Neural progenitor cell (in vitro differentiated cells): ENCODE measurements around the gene GLB1L2.

Experiments
- EZH2 ChIP-seq: fragments of 200-600 bp; sonication (generic); IDR thresholded peaks from 2 replicates; pipeline ENCODE4 v1.6.1; 2017; ENCODE audit warnings: antibody characterized with exemption, mild to moderate bottlenecking, moderate library complexity
- EZH2phosphoT487 ChIP-seq: fragments of 200-600 bp; sonication (generic); IDR thresholded peaks from 2 replicates; pipeline ENCODE4 v1.6.1; 2017; ENCODE audit warnings: antibody characterized with exemption
- TF ChIP-seq, protein P1 (sequence below): fragments of 200-600 bp; sonication (generic); IDR thresholded peaks from 2 replicates; pipeline ENCODE4 v1.5.1; 2017; ENCODE audit warnings: antibody characterized with exemption, mild to moderate bottlenecking

DNA sequence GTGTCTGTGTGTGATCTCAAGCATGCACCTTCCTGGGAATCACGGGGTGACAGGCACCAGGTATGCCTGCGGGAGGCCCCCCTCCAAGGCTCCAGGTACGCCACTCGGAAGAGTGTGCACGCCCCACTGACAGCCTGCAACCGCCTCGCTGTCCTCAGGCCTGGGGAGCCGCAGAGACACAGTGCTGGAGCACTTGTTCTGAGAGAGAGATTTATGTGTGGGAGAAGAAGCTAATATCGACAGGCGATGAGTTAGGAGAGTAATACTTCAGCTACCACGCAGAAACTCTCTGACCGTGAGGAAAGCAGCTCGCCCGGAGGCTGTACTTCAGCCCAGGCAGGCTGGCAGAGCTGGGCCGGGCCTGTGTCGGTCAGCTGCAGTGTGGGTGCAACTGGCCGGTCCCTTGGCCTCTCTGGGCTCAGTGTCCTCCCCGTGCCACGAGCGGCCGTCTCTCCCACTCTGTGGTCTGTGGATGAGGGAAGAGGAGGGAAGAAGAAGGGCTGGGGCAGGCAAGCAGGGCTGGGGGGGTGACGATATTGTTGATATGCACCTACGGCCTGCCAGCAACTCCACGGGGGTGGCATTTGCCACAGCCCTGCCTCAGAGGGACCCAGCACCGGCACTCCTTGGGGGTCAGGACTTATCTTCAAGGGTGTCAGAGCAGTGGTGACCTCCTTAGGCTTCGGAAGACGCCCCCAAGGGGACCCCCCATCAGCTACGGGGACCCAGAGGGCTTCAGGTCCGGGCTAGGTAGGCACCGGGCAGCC lies 73.0 kb downstream of the GLB1L2 start:
- TF ChIP-seq, protein P1, sequence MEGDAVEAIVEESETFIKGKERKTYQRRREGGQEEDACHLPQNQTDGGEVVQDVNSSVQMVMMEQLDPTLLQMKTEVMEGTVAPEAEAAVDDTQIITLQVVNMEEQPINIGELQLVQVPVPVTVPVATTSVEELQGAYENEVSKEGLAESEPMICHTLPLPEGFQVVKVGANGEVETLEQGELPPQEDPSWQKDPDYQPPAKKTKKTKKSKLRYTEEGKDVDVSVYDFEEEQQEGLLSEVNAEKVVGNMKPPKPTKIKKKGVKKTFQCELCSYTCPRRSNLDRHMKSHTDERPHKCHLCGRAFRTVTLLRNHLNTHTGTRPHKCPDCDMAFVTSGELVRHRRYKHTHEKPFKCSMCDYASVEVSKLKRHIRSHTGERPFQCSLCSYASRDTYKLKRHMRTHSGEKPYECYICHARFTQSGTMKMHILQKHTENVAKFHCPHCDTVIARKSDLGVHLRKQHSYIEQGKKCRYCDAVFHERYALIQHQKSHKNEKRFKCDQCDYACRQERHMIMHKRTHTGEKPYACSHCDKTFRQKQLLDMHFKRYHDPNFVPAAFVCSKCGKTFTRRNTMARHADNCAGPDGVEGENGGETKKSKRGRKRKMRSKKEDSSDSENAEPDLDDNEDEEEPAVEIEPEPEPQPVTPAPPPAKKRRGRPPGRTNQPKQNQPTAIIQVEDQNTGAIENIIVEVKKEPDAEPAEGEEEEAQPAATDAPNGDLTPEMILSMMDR: no peak
- TF ChIP-seq EZH2 (no peak), EZH2phosphoT487 (no peak)
